Activated gamma-delta T cell treated with Interleukin-2 at 50 U/mL for 16 hours (primary cell): ENCODE measurements around the gene HSD11B1.

Experiments
- DNase-seq: peaks from one replicate; pipeline ENCODE4 v3.0.0-alpha.2; 2020

The HSD11B1 gene

GRCh38 chr1:209704584-209704983 lies at the start of gene HSD11B1:
HSD11B1 (plus strand) TSS chr1:209704846; CDS start chr1:209704943, 97 bp downstream.
- no peak for DNase-seq

GRCh38 chr1:209655411-209656231 lies 49.0 kb upstream of the HSD11B1 start:
- DNase-seq: no peak

- no peak for DNase-seq
These were observed 47.3 kb upstream of the HSD11B1 start for GRCh38 chr1:209657140-209657879.

GRCh38 chr1:209657918-209658317 lies 46.7 kb upstream of the HSD11B1 start:
- DNase-seq: no peak

GRCh38 chr1:209659909-209660308 lies 44.7 kb upstream of the HSD11B1 start:
- DNase-seq: no peak

GRCh38 chr1:209661071-209661470 lies 43.6 kb upstream of the HSD11B1 start:
- no peak for DNase-seq

GRCh38 chr1:209662879-209663327 lies 41.7 kb upstream of the HSD11B1 start:
- DNase-seq: no peak

- no peak for DNase-seq
These were observed 37.5 kb upstream of the HSD11B1 start for GRCh38 chr1:209667103-209667502.

GRCh38 chr1:209667708-209668107 lies 36.9 kb upstream of the HSD11B1 start:
- DNase-seq: no peak

- DNase-seq: no peak
These were observed 34.1 kb upstream of the HSD11B1 start for GRCh38 chr1:209670441-209671082.

- DNase-seq: no peak
These were observed 31.7 kb upstream of the HSD11B1 start for GRCh38 chr1:209672705-209673630.

GRCh38 chr1:209673631-209674417 lies 30.8 kb upstream of the HSD11B1 start:
- DNase-seq: no peak

GRCh38 chr1:209674957-209675564 lies 29.6 kb upstream of the HSD11B1 start, which contains the start of gene G0S2:
G0S2 (plus strand) TSS chr1:209675412; CDS start chr1:209675685, 273 bp downstream.
- DNase-seq: no peak

- DNase-seq: no peak
These were observed 29.0 kb upstream of the HSD11B1 start for GRCh38 chr1:209675565-209676154.

GRCh38 chr1:209678981-209679539 lies 25.6 kb upstream of the HSD11B1 start:
- no peak for DNase-seq

GRCh38 chr1:209685821-209686220 lies 18.8 kb upstream of the HSD11B1 start:
- no peak for DNase-seq

- no peak for DNase-seq
These were observed 18.3 kb upstream of the HSD11B1 start for GRCh38 chr1:209686322-209686721.

- no peak for DNase-seq
These were observed 15.9 kb upstream of the HSD11B1 start for GRCh38 chr1:209688746-209689234.

- no peak for DNase-seq
These were observed 15.2 kb upstream of the HSD11B1 start for GRCh38 chr1:209689477-209689876.

GRCh38 chr1:209691237-209691636 lies 13.4 kb upstream of the HSD11B1 start:
- no peak for DNase-seq
